ENCODE data around the gene FOXF1. TPM values are rescaled to one million over a fixed set of nuclear protein-coding genes. Genes with fewer than 3 reads are reported as not detected.

The FOXF1 gene
- total RNA-seq, 2 experiments from 2014 or later = not detected

DNA sequence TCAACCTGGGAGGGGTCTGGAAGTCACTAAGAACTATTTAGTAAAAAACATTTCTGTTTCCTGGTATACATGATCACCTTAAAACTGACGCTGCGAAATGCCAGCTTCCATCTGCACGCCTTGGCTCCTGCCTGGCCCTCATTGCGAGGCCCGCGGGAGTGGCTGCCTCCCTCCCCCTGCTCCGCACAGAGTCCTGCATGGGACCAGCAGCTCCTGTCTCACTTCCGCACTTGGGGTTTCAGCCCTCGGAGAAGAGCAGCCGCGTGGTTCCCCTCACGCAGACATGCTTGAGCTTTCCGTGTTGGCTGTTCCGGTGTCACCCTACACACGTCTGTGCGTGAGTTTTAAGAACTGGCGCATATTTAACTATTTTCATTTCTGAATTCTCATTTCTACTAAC is 26.3 kb downstream of the FOXF1 start:
- Histone ChIP-seq H3K4me1 (ENCODE audit: insufficient read depth, low read length) (no peaks in the 10 kb centered on the region), H3K27ac (ENCODE audit: low read depth in 1 of 2, low read length in 2 of 2) (no peak overlapping the region), H3K27me3 (ENCODE audit: control insufficient read depth in 1 of 2, insufficient read depth in 2 of 2, low read length in 2 of 2) (no peaks in the 10 kb centered on the region), H3K36me3 (ENCODE audit: insufficient read depth, low read length) (peaks cover 47% of the 10 kb centered on the region), H3K9me3 (ENCODE audit: control insufficient read depth in 1 of 2, insufficient read depth in 1 of 2, low read length in 2 of 2) (no peaks in the 10 kb centered on the region), H3K4me3 (ENCODE audit: low read length) (no peak overlapping the region)
- Mint-ChIP-seq H3K4me1 (ENCODE audit: low read depth) (no peaks in the 10 kb centered on the region), H3K27ac (no peak overlapping the region), H3K9me3 (no peaks in the 10 kb centered on the region), H3K27me3 (no peaks in the 10 kb centered on the region), H3K36me3 (ENCODE audit: low read depth) (peaks cover 85% of the 10 kb centered on the region), H3K4me3 (no peak overlapping the region)
- TF ChIP-seq, protein P1, sequence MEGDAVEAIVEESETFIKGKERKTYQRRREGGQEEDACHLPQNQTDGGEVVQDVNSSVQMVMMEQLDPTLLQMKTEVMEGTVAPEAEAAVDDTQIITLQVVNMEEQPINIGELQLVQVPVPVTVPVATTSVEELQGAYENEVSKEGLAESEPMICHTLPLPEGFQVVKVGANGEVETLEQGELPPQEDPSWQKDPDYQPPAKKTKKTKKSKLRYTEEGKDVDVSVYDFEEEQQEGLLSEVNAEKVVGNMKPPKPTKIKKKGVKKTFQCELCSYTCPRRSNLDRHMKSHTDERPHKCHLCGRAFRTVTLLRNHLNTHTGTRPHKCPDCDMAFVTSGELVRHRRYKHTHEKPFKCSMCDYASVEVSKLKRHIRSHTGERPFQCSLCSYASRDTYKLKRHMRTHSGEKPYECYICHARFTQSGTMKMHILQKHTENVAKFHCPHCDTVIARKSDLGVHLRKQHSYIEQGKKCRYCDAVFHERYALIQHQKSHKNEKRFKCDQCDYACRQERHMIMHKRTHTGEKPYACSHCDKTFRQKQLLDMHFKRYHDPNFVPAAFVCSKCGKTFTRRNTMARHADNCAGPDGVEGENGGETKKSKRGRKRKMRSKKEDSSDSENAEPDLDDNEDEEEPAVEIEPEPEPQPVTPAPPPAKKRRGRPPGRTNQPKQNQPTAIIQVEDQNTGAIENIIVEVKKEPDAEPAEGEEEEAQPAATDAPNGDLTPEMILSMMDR (IDR thresholded peaks at IDR 0.05) = no peak
- ChIA-PET POLR2A (no interaction called here), CTCF (no interaction called here)
- intact Hi-C loops (cut with DNase I, micrococcal nuclease) = no loop called here
- no peak for ATAC-seq (ENCODE audit: poor library complexity)
- DNase-seq = no peak

DNA sequence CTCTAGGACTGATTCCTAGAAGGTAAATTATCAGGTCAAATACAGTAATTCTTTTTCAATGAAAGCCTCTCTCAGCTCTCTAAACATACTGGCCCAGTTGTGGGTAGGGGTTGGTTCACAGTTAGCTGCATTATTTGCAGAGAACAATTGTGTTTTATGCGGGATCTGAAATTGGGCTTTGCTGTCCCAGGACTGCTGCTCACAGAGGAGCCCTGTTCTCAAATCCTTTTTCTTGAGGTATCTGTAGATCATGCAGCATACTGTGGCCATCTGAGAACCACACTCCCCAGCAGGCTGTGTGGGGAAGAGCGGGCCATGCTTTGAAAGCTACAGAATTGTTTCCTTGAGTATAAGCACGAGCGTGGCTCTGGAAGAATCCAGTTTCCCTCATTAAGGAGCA is 27.2 kb downstream of the FOXF1 start:
- ATAC-seq (ENCODE audit: poor library complexity) (no peak), DNase-seq (no peak)
- no peak overlapping the region for H3K27ac ChIP-seq (ENCODE audit: low read depth in 1 of 2, low read length in 2 of 2)
- Mint-ChIP-seq H3K36me3 (ENCODE audit: low read depth) (peaks cover 90% of the 10 kb centered on the region), H3K27me3 (no peaks in the 10 kb centered on the region), H3K27ac (no peak overlapping the region), H3K4me1 (ENCODE audit: low read depth) (no peaks in the 10 kb centered on the region), H3K9me3 (no peaks in the 10 kb centered on the region), H3K4me3 (no peak overlapping the region)
- intact Hi-C loops (cut with DNase I, micrococcal nuclease) = no loop called here
- H3K4me1 ChIP-seq (ENCODE audit: insufficient read depth, low read length) = no peaks in the 10 kb centered on the region
- POLR2A ChIA-PET = no interaction called here
- no peaks in the 10 kb centered on the region for H3K27me3 ChIP-seq (ENCODE audit: control insufficient read depth in 1 of 2, insufficient read depth in 2 of 2, low read length in 2 of 2)
- H3K9me3 ChIP-seq (ENCODE audit: control insufficient read depth in 1 of 2, insufficient read depth in 1 of 2, low read length in 2 of 2) = no peaks in the 10 kb centered on the region
- TF ChIP-seq, protein P1 (IDR thresholded peaks at IDR 0.05) = no peak
- CTCF ChIA-PET = no interaction called here
- H3K36me3 ChIP-seq (ENCODE audit: insufficient read depth, low read length) = peaks cover 52% of the 10 kb centered on the region
- H3K4me3 ChIP-seq (ENCODE audit: low read length) = no peak overlapping the region

DNA sequence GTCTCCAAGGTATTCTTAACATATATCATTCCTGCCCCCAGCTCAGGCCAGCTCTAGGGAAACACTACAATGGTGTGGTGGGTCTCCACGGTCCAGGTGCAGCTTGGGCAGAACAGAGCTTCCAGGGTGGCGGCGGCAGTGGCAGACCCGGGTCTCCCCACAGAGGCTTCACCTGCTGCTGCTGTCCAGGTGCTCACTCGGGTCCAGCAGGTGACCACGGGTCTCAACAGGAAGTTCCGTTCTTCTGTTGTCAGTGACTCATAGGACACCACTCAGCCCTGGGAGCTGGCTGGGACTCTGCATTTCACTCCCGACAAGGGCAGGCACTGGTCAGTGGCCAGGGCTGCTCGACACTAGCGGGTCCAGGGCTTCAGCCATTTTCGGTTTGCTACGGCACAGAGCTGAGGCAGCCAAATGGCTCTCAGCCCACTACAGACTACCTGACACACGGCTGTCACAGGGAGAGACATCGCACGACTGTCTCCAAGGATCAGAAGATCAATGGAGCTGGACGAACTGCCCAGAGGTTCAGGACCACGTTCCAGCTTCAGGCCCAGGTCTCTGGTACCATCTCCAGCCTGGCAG is 28.0 kb downstream of the FOXF1 start:
- intact Hi-C loops (cut with DNase I, micrococcal nuclease) = no loop called here

More for the DNA sequence above, 28.0 kb downstream of the FOXF1 start:
- Mint-ChIP-seq H3K27me3 (no peaks in the 10 kb centered on the region), H3K36me3 (ENCODE audit: low read depth) (peaks cover 90% of the 10 kb centered on the region), H3K4me3 (no peak overlapping the region), H3K4me1 (ENCODE audit: low read depth) (no peaks in the 10 kb centered on the region), H3K27ac (no peak overlapping the region), H3K9me3 (no peaks in the 10 kb centered on the region)
- no peak overlapping the region for H3K27ac ChIP-seq (ENCODE audit: low read depth in 1 of 2, low read length in 2 of 2)
- peaks cover 55% of the 10 kb centered on the region for H3K36me3 ChIP-seq (ENCODE audit: insufficient read depth, low read length)
- ATAC-seq (ENCODE audit: poor library complexity) (no peak), DNase-seq (no peak)
- ChIA-PET POLR2A (no interaction called here), CTCF (no interaction called here)
- H3K4me3 ChIP-seq (ENCODE audit: low read length) = no peak overlapping the region
- no peaks in the 10 kb centered on the region for H3K27me3 ChIP-seq (ENCODE audit: control insufficient read depth in 1 of 2, insufficient read depth in 2 of 2, low read length in 2 of 2)
- no peaks in the 10 kb centered on the region for H3K9me3 ChIP-seq (ENCODE audit: control insufficient read depth in 1 of 2, insufficient read depth in 1 of 2, low read length in 2 of 2)
- TF ChIP-seq, protein P1 (IDR thresholded peaks at IDR 0.05) = no peak
- H3K4me1 ChIP-seq (ENCODE audit: insufficient read depth, low read length) = no peaks in the 10 kb centered on the region

Data from CD4-positive, alpha-beta T cell (primary cell).